Mesenchymal stem cell (in vitro differentiated cells and primary cell): Measurements from ENCODE around the gene PTPRN2.

Source experiments
- DNase-seq: peaks from one replicate; pipeline ENCODE4 v3.0.0-alpha.2; 2013
- H2AFZ ChIP-seq: one replicate; pipeline ENCODE4 v1.6.1; 2013; ENCODE audit warnings: low read depth, mild to moderate bottlenecking, control low read depth, inconsistent platforms, low read length, moderate library complexity
- H2AK5ac ChIP-seq: 2 replicates; pipeline ENCODE4 v1.6.1; 2013; ENCODE audit warnings: low read length, moderate library complexity, mild to moderate bottlenecking, inconsistent platforms; ENCODE audit not compliant: severe bottlenecking
- H2BK120ac ChIP-seq: one replicate; pipeline ENCODE4 v1.6.1; 2013; ENCODE audit warnings: low read depth, mild to moderate bottlenecking, inconsistent platforms, low read length, moderate library complexity
- H2BK12ac ChIP-seq, 2 experiments: one replicate each; pipeline ENCODE4 v1.6.1; 2013; ENCODE audit warnings: inconsistent platforms in 2 of 2, low read length in 2 of 2, mild to moderate bottlenecking in 2 of 2, moderate library complexity in 2 of 2, control low read depth in 1 of 2
- H2BK15ac ChIP-seq: one replicate; pipeline ENCODE4 v1.6.1; 2013; ENCODE audit warnings: mild to moderate bottlenecking, low read depth, inconsistent platforms; ENCODE audit not compliant: poor library complexity, severe bottlenecking
- H2BK5ac ChIP-seq: 2 replicates; pipeline ENCODE4 v1.6.1; 2013; ENCODE audit warnings: low read depth, mild to moderate bottlenecking, low read length, control low read depth, inconsistent platforms; ENCODE audit not compliant: poor library complexity, severe bottlenecking
- H3K14ac ChIP-seq, 2 experiments: one replicate each; pipeline ENCODE4 v1.6.1; 2013; ENCODE audit warnings: inconsistent platforms in 2 of 2, low read length in 2 of 2, control low read depth in 1 of 2, mild to moderate bottlenecking in 1 of 2, moderate library complexity in 1 of 2
- H3K18ac ChIP-seq, 2 experiments: one replicate each; pipeline ENCODE4 v1.6.1; 2013; ENCODE audit warnings: inconsistent platforms in 2 of 2, low read length in 2 of 2, control low read depth in 1 of 2, low read depth in 1 of 2, mild to moderate bottlenecking in 1 of 2
- H3K23ac ChIP-seq, 2 experiments: one replicate each; pipeline ENCODE4 v1.6.1; 2013; ENCODE audit warnings: inconsistent platforms in 2 of 2, low read length in 2 of 2, mild to moderate bottlenecking in 2 of 2, moderate library complexity in 2 of 2, control low read depth in 1 of 2
- H3K27ac ChIP-seq: 2 replicates; pipeline ENCODE4 v1.5.1; 2013; ENCODE audit warnings: mild to moderate bottlenecking, moderate library complexity, low read length, control low read depth, inconsistent platforms; ENCODE audit not compliant: poor library complexity, severe bottlenecking
- H3K27me3 ChIP-seq, 2 experiments: 2 replicates each; pipeline versions ENCODE4 v1.6.1 to v1.7.0; 2013; ENCODE audit warnings: low read length in 2 of 2, mild to moderate bottlenecking in 2 of 2, moderate library complexity in 2 of 2, control low read depth in 1 of 2, inconsistent platforms in 1 of 2; ENCODE audit not compliant: control insufficient read depth in 1 of 2, insufficient read depth in 1 of 2
- H3K36me3 ChIP-seq, 2 experiments: 2 replicates each; pipeline versions ENCODE4 v1.6.1 to v1.7.0; 2013; ENCODE audit warnings: low read length in 2 of 2, control low read depth in 1 of 2, inconsistent platforms in 1 of 2, low read depth in 1 of 2, mild to moderate bottlenecking in 1 of 2; ENCODE audit not compliant: insufficient read depth in 2 of 2, control insufficient read depth in 1 of 2
- H3K4ac ChIP-seq, 2 experiments: one replicate each; pipeline ENCODE4 v1.6.1; 2013; ENCODE audit warnings: inconsistent platforms in 2 of 2, low read length in 2 of 2, mild to moderate bottlenecking in 2 of 2, moderate library complexity in 2 of 2, control low read depth in 1 of 2, low read depth in 1 of 2
- H3K4me1 ChIP-seq: 2 replicates; pipeline ENCODE4 v1.6.1; 2013; ENCODE audit warnings: low read depth, low read length, control low read depth; ENCODE audit not compliant: control insufficient read depth, insufficient read depth
- H3K4me2 ChIP-seq: 2 replicates; pipeline ENCODE4 v1.6.1; 2013; ENCODE audit warnings: low read length, mild to moderate bottlenecking, inconsistent platforms; ENCODE audit not compliant: poor library complexity, severe bottlenecking
- H3K4me3 ChIP-seq, 2 experiments: 2 replicates each; pipeline versions ENCODE4 v1.5.1 to v1.7.0; 2013; ENCODE audit warnings: low read length in 2 of 2, mild to moderate bottlenecking in 2 of 2, control low read depth in 1 of 2, low read depth in 1 of 2; ENCODE audit not compliant: insufficient read depth in 1 of 2
- H3K79me1 ChIP-seq: replicated peaks from 2 replicates; pipeline ENCODE4 v1.6.1; 2013; ENCODE audit warnings: mild to moderate bottlenecking, control low read depth, low read length, inconsistent platforms; ENCODE audit not compliant: poor library complexity, severe bottlenecking
- H3K9ac ChIP-seq: 2 replicates; pipeline ENCODE4 v1.7.0; 2013; ENCODE audit warnings: mild to moderate bottlenecking, low read length, moderate library complexity
- H3K9me3 ChIP-seq: 2 replicates; pipeline ENCODE4 v1.7.0; 2013; ENCODE audit warnings: mild to moderate bottlenecking, low read length; ENCODE audit not compliant: control insufficient read depth
- H4K8ac ChIP-seq: one replicate; pipeline ENCODE4 v1.6.1; 2013; ENCODE audit warnings: inconsistent platforms, mild to moderate bottlenecking, low read length, moderate library complexity
- H4K91ac ChIP-seq: one replicate; pipeline ENCODE4 v1.6.1; 2013; ENCODE audit warnings: mild to moderate bottlenecking, low read length, inconsistent platforms
- WGBS: methylation state at CpG from one replicate; pipeline ENCODE4 v1.1.7; 2013; ENCODE audit warnings: mixed read lengths; 5-methylcytosine and 5-hydroxymethylcytosine counted together

PTPRN2 gene

DNA sequence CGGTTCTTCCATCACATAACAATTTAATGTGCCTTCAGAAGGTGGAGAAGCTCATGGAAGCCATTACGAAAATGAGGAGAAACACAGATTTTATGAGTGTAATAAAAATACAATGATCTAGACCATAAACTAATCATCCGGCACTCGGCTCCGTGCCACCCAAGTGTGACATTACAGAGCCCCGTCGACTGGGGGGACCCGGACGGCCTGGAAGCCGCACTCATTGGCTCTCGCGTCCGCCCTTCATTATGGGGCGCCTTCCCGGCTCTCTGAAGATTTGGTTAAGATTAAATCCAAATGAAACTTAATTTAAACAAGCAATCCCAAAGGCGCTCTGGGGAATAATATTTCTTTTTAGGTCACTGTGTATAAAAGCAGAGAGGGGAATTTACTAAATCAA is 1008.2 kb downstream of the PTPRN2 start:
- 86% methylated on average over 10 of the region's 16 CpGs for WGBS
- Histone ChIP-seq H4K91ac (no peak overlapping the region), H3K9me3 (no peaks in the 10 kb centered on the region)

DNA sequence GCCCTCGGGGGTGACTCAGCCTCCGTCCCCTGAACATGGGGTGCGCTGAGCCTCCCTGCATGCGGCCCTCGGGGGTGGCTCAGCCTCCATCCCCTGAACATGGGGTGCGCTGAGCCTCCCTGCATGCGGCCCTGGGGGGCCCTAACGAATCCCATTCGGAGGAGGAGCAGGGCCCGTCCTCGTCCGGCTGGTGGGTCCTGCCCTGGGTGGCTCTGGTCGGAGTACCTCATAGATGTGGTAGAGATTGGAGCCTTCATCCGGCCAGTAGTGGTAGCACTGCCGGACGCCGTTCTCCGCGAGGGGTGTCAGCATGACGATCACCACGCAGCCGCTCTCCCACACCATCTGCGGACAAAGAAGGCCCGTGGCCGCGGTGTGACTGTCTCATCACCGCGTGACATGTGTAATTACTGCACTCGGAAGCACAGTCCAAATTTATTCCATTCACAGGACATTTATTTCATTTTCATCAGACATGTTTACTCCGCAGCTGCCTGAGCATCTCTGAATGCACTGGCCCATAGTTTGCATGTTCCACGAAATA is 1009.8 kb downstream of the PTPRN2 start:
- Histone ChIP-seq H3K4me1 (peaks cover 2% of the 10 kb centered on the region), H3K9me3 (no peaks in the 10 kb centered on the region), H4K91ac (no peak overlapping the region), H4K8ac (no peak overlapping the region), H2AFZ (no peak overlapping the region), H3K14ac (no peak overlapping the region), H2BK15ac (no peak overlapping the region), H3K4ac (no peak overlapping the region), H3K36me3 (peaks cover 0 to 4% of the 10 kb centered on the region in 2 experiments), H3K27ac (no peak overlapping the region), H2AK5ac (no peak overlapping the region), H3K9ac (no peak overlapping the region), H2BK5ac (no peak overlapping the region), H3K18ac (no peak overlapping the region), H2BK12ac (no peak overlapping the region), H3K23ac (no peak overlapping the region), H3K4me3 (no peak overlapping the region), H3K27me3 (peaks cover 0 to 12% of the 10 kb centered on the region in 2 experiments), H3K4me2 (no peak overlapping the region), H3K79me1 (no peaks in the 10 kb centered on the region), H2BK120ac (no peak overlapping the region)
- no peak for DNase-seq
- WGBS = 92% methylated on average over 31 of the region's 31 CpGs

More for the DNA sequence above, 1008.2 kb downstream of the PTPRN2 start:
- DNase-seq = no peak
- no peaks in the 10 kb centered on the region for H3K79me1 ChIP-seq
- no peak overlapping the region for H2BK5ac ChIP-seq
- H3K4me2 ChIP-seq = no peak overlapping the region
- H2BK120ac ChIP-seq = no peak overlapping the region
- H2BK15ac ChIP-seq = no peak overlapping the region
- peaks cover 2% of the 10 kb centered on the region for H3K4me1 ChIP-seq
- H3K27ac ChIP-seq = no peak overlapping the region
- no peak overlapping the region for H3K18ac ChIP-seq
- H4K8ac ChIP-seq = no peak overlapping the region
- no peak overlapping the region for H3K9ac ChIP-seq
- no peak overlapping the region for H3K4ac ChIP-seq
- H3K23ac ChIP-seq = no peak overlapping the region
- peaks cover 0 to 12% of the 10 kb centered on the region in 2 experiments for H3K27me3 ChIP-seq
- no peak overlapping the region for H2BK12ac ChIP-seq
- no peak overlapping the region for H3K14ac ChIP-seq
- no peak overlapping the region for H3K4me3 ChIP-seq
- no peak overlapping the region for H2AFZ ChIP-seq
- H3K36me3 ChIP-seq = peaks cover 0 to 4% of the 10 kb centered on the region in 2 experiments
- H2AK5ac ChIP-seq = no peak overlapping the region

DNA sequence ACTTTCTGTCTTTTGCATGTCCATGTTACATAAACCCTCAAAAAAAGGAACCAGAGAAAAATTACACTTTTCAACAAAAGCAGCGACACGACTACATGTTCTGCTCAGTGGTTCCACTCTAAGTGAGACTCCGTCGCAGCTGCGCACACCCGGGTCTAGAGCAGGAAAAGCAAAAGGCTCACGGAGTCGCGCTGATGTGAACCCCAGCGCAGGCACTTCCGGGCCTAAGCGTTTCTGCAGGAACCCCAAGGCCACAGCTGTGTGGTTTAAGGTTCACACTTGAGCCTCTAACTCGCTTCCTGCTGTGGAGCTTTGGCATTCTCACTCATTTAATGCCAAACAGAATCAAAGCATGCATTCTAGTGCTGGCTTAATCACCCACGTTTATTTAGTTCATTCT is 1010.6 kb downstream of the PTPRN2 start:
- DNase-seq = no peak
- no peak overlapping the region for H3K4me2 ChIP-seq
- no peak overlapping the region for H2BK5ac ChIP-seq
- no peak overlapping the region for H2BK15ac ChIP-seq
- no peak overlapping the region for H3K14ac ChIP-seq
- no peak overlapping the region for H3K27ac ChIP-seq
- no peak overlapping the region for H4K8ac ChIP-seq
- 77% methylated on average over 14 of the region's 14 CpGs for WGBS
- H3K4ac ChIP-seq = no peak overlapping the region
- H3K9me3 ChIP-seq = no peaks in the 10 kb centered on the region
- peaks cover 0 to 4% of the 10 kb centered on the region in 2 experiments for H3K36me3 ChIP-seq
- H2AFZ ChIP-seq = no peak overlapping the region
- no peak overlapping the region for H3K18ac ChIP-seq
- no peak overlapping the region for H3K23ac ChIP-seq
- H2BK120ac ChIP-seq = no peak overlapping the region
- H3K9ac ChIP-seq = no peak overlapping the region
- H4K91ac ChIP-seq = no peak overlapping the region
- no peaks in the 10 kb centered on the region for H3K79me1 ChIP-seq
- H2AK5ac ChIP-seq = no peak overlapping the region
- no peak overlapping the region for H2BK12ac ChIP-seq
- peaks cover 2% of the 10 kb centered on the region for H3K4me1 ChIP-seq
- peaks cover 0 to 12% of the 10 kb centered on the region in 2 experiments for H3K27me3 ChIP-seq
- H3K4me3 ChIP-seq = no peak overlapping the region

DNA sequence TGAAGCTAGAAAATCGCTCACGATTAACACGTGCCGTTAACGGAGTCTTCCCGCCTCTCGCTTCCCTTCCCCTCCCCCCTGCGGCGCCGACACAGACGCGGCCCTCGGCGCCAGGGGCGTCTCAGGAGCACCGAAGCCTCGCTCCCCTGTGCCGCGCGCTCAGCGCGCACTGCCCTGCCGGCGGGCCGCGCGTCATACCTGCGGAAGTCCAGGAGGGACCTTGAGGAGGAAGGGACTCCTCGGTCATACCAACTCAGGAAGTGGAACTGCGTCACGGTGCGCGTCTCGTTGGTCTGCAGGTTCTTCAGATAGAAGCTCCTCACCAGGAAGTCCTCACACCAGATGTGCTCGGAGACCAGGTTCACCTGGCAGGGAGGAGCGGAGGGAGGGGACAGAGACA is 1011.2 kb downstream of the PTPRN2 start:
- H3K9me3 ChIP-seq = no peaks in the 10 kb centered on the region
- no peak overlapping the region for H3K4me3 ChIP-seq
- no peak overlapping the region for H2BK12ac ChIP-seq
- no peak overlapping the region for H3K4ac ChIP-seq
- H3K9ac ChIP-seq = no peak overlapping the region
- no peak overlapping the region for H2BK5ac ChIP-seq
- H3K4me1 ChIP-seq = no peaks in the 10 kb centered on the region
- H3K18ac ChIP-seq = no peak overlapping the region
- no peak overlapping the region for H2BK15ac ChIP-seq
- WGBS = 90% methylated on average over 36 of the region's 36 CpGs
- DNase-seq = no peak
- no peak overlapping the region for H3K27ac ChIP-seq
- no peak overlapping the region for H3K23ac ChIP-seq
- H3K79me1 ChIP-seq = no peaks in the 10 kb centered on the region
- no peak overlapping the region for H2AFZ ChIP-seq
- no peak overlapping the region for H2AK5ac ChIP-seq
- H3K4me2 ChIP-seq = no peak overlapping the region
- H3K36me3 ChIP-seq = peaks cover 0 to 4% of the 10 kb centered on the region in 2 experiments
- H4K8ac ChIP-seq = no peak overlapping the region
- H3K14ac ChIP-seq = no peak overlapping the region
- H3K27me3 ChIP-seq = peaks cover 0 to 12% of the 10 kb centered on the region in 2 experiments
- no peak overlapping the region for H4K91ac ChIP-seq
- no peak overlapping the region for H2BK120ac ChIP-seq
